Fibroblast of villous mesenchyme (primary cell): ENCODE measurements around the gene ANO6. TPM values are rescaled to one million over a fixed set of nuclear protein-coding genes. Genes with fewer than 3 reads are reported as not detected.

Experiments
- DNase-seq: peaks from one replicate; pipeline ENCODE4 v3.0.0-alpha.2; 2010; ENCODE audit warnings: low read depth
- H3K4me3 ChIP-seq: 2 replicates; pipeline ENCODE4 v1.5.1; 2011; ENCODE audit warnings: low read depth, mild to moderate bottlenecking, low read length
- total RNA-seq: library from RNA; depleted of rRNA; stranded (reverse); fragments of >200 nt; gene quantifications from 2 replicates; pipeline ENCODE4 v1.2.3, GENCODE V29; 2012
- TF ChIP-seq, protein P1 (sequence below): IDR thresholded peaks from 2 replicates; pipeline ENCODE4 v1.5.1; 2012; ENCODE audit warnings: low read depth, mild to moderate bottlenecking, low read length; ENCODE audit not compliant: insufficient read depth

ANO6 gene
- total RNA-seq, 1 donor: 91.5 TPM

DNA sequence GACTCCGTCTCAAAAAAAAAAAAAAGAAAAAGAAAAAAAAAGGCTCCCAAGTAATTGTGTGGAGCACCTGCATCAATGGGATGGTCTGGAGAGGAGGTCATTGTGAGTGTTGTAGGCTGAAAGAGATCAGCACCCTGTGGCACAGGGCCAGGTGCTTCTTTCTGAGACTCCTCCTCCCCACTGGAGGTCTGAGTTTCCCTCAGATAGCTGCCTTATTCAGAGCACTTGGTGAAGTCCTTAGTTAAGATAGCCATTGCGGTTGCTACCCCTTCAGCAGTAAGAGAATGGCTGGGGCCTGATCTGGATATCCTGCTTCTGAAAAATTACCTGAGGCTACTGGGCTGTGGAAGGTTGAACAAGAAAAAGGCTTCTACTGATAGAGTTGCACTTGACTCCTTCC is 69.8 kb downstream of the ANO6 start:
- no peak for DNase-seq
- no peak overlapping the region for H3K4me3 ChIP-seq
- TF ChIP-seq, protein P1, sequence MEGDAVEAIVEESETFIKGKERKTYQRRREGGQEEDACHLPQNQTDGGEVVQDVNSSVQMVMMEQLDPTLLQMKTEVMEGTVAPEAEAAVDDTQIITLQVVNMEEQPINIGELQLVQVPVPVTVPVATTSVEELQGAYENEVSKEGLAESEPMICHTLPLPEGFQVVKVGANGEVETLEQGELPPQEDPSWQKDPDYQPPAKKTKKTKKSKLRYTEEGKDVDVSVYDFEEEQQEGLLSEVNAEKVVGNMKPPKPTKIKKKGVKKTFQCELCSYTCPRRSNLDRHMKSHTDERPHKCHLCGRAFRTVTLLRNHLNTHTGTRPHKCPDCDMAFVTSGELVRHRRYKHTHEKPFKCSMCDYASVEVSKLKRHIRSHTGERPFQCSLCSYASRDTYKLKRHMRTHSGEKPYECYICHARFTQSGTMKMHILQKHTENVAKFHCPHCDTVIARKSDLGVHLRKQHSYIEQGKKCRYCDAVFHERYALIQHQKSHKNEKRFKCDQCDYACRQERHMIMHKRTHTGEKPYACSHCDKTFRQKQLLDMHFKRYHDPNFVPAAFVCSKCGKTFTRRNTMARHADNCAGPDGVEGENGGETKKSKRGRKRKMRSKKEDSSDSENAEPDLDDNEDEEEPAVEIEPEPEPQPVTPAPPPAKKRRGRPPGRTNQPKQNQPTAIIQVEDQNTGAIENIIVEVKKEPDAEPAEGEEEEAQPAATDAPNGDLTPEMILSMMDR: no peak

DNA sequence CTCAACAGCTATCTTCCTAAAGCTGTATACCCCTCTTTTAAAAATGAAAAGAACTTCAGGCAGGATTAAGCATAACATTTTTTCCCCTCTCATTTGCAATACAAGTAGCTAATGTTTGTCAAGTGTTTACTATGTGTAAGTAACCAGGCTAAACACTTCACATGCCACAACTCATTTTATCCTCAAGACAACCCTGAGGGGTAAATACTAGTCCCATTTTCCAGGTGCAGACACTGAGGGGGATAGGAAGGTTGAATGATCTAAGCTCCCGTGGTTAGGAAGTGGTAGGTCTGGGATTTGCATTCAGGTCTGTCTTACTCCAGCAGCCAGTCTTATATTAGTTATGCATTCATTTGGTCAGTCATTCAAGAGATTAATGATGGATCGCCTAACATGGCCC is 70.7 kb downstream of the ANO6 start:
- TF ChIP-seq, protein P1: no peak
- no peak overlapping the region for H3K4me3 ChIP-seq
- DNase-seq: no peak

DNA sequence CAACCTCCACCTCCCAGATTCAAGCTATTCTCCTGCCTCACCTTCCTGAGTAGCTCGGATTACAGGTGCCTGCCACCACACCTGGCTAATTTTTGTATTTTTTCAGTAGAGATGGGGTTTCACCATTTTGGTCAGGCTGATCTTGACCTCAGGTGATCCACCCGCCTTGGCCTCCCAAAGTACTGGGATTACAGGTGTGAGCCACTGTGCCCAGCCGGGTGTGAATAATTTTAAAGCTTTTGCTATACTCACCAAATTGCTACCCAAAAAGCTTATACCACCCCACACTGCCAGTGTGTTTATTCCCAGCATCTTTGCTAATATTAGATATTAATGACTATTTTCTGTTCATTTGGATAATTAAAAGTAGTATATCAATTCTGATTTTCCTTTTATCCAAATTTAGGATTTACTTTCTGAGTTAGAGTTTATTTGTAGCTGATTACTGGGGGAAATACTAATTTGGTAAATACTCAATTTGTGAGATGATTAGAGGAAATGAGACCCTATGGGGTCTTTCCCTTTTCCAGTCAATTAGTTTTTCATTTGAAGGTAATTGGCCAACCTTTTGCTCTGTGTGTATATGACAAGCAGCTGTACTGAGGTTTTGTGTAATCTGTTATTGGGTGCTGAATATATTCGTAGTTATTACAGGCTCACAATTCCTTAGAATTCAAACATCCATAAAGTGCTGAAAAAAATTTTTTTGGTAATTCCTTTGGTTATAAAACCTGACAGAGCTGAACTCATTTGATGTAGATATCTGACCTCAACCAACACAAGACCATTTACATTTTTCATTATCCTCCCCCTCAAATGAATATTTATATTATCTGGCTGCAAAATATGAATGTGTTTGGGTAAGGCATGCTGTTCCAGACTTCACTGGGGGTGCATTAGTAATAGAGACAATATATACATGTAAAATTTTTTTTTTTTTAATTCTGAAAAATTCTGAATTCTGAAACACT is 73.6 kb downstream of the ANO6 start:
- TF ChIP-seq, protein P1: no peak
- H3K4me3 ChIP-seq: no peak overlapping the region
- DNase-seq: peak; percentile 21

DNA sequence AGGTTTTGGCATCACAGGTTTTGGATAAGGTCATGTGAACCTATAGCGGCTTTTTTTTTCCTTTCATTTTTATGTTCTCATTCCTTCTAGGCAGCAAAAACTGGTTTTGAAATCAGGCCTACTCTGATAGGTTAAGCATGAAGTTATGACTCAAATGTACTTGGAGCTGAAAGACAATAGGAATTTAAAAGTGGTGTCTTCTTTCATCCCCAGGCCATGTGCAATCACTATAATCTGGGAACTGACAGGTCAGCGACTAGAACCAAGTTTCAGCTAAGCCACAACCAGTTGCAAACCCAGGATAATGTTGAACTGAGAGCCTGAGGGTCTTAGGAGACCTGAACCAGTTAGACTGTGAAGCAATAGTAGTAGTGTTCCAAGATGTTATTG is 74.3 kb downstream of the ANO6 start:
- TF ChIP-seq, protein P1: no peak
- H3K4me3 ChIP-seq: no peak overlapping the region
- peak; percentile 78 for DNase-seq

DNA sequence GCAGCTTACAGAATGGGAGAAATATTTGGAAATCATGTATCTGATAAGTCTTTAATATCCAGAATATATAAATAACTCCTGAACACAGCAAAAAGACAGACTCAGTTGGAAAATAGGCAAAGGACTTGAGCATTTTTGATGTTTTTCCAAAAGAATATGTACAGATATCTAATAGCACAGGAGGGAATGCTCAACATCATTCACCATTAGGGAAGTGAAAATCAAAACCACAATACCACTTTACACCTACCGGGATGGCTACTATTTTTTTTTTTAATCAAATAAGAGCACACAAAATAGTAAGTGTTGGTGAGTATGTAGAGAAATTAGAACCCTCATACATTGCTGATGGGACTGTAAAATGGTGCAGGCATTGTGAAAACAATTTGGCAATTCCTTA is 75.6 kb downstream of the ANO6 start:
- TF ChIP-seq, protein P1: no peak
- H3K4me3 ChIP-seq: no peak overlapping the region
- no peak for DNase-seq

DNA sequence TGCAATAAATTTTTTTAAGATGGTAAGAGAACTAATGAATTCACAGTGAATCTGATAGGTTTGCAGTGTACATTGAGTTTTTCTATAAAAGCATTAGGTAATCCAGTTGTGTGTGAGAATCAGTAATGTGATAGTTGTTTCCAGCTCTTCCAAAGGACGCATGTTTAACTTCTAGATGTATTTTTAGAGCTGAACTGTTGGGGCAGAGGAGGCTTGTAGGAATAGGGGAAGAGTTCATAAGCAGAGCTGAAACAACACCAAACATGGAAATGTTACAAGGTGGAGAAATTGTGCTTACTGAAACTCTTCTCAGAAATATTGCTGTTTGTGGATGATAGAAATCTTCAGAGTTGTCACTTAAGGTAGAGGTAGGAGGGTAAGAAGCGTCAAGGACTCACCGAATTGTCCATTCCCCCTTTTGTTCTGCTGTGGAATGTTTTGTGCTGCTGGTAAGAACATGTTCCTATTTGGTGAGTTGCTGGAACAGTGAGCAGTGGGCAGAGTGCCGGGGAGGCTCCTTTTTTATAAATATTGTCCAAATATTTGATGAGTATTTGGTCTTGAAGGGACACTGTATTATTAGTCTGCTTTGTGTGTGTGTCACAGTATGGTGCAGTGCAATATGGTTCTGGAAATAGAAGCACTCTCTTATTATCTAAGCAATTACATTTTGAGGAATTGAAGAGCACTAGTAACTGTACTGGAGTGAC is 76.7 kb downstream of the ANO6 start:
- TF ChIP-seq, protein P1: no peak
- peak; percentile 42 for DNase-seq

More for the DNA sequence above, 76.7 kb downstream of the ANO6 start:
- no peak overlapping the region for H3K4me3 ChIP-seq
